Ramos (cell line): Measurements from ENCODE around the gene LIPA.
"Not testable (repeated sequence)": the region's sequence is repeated elsewhere in the genome, so short reads cannot be mapped to it uniquely, and the experiment has no call there.

Experiments
- in situ Hi-C: fragments of 300-500 bp; cut with MboI; formaldehyde crosslinking; loops from one replicate; pipeline ENCODE4 v1.14.3; 2022; ENCODE audit warnings: low sequenced_read_pairs; ENCODE audit not compliant: unreplicated experiment

LIPA gene

DNA sequence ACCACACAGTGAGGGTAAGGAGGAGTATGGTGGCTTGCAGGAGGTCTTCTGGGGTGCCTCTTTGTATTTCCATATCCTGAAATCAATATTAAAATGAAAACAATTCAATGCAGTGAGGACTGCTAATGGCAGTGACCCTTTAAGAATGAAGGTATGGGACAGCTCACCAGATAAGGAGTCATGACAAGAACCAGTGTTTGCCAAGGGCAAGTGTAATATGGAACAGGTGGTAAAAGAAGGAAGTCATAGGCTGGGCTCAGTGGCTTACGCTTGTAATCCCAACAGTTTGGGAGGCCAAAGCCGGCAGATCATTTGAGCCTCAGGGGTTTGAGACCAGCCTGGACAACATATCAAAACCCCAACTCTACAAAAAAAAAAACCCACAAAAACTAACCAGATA, 20.0 kb upstream of the LIPA start:
- in situ Hi-C loops, result no loop called here

DNA sequence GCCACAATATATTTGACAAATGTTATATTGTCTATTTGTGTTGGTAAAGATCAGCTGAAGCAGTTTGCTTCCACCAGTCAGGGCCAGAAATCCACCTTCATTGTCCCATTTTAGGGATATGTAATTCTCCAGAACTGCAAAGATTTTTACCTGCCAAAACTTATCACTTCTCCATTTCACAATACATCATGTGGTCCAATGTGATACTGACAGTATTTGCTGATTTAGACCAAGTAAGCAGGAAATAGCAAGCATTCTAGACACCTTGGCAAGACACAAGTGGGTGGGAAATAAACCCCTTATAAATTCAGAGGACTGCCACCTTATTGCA, 18.5 kb upstream of the LIPA start:
- in situ Hi-C loops, result no loop called here

GRCh38 chr10:89269433-89270152, 18.0 kb upstream of the LIPA start:
- in situ Hi-C loops, result no loop called here

DNA sequence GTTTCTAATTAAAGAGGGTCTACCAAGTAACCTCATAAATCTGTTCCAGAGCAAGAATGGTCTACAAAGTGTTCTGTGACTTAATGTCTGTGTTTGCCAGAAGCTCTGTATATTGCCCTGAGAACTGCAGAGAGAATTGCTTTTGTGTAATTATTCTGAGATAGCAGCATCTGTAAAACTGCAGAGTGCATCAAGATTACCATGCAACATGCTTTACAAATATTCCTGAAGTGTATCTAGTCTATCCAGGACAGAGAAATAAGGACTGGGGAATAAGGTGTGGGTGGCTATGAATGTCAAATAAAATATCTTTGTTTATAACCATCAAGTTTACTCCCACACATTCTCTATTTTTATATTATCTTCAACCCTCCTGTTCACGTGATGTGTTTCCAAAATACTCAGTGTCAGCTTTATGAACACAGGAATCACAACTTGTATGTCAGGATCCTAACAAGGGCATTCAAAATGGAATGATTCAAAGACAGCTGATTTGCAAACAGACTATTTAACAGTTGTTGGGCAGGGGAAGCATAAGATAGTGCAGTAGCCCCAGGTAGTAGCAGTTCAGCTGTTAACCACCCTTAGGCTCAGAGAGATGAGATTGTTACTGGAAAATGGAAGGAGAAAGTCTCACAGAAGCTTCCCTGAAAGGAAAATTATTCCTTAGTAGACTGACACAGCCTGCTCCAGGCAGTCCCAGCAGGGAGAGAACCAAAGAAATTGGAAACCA, 15.3 kb upstream of the LIPA start:
- in situ Hi-C loops, result no loop called here

DNA sequence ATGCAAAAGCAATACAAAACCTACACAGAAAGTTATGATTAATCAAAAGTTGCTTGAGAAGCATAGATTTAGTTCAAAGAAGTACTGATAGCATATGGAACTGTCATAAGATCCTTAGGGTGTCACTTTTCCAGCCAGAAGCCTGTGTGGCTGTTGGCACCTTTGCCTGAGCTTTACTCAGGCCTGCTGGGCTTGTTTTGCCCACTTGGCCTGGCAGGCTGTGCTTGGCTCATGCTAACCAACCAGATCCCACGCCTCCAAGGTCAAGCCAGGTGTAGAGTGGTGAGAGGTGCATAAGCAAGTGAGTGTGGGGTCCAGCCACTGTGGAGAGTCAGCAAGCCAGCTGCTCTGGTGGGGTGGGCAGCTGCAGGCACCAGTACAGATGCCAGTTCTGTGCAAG, 12.0 kb upstream of the LIPA start:
- in situ Hi-C loops, result no loop called here

DNA sequence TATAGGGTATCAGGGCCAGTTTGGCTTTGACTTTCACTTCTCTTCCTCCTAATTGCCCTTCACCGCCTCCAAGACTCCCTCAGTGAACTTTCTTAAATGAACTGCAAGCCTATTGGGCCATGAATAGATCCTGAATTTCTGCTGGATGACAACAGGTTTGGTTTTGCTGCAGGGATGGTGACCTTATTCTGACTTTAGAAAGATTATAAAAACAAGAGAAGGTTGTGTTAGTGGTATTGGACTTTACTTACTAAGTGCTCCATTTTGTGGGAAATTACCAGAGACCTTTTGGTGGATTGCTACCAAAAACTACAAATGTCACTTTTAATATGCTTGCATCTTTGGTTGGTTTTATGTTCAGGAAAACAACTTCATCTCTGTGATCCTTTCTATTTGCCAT, 11.5 kb upstream of the LIPA start:
- in situ Hi-C loops, result no loop called here

- in situ Hi-C loops, result no loop called here
These were observed 10.8 kb upstream of the LIPA start for GRCh38 chr10:89262086-89263051.

DNA sequence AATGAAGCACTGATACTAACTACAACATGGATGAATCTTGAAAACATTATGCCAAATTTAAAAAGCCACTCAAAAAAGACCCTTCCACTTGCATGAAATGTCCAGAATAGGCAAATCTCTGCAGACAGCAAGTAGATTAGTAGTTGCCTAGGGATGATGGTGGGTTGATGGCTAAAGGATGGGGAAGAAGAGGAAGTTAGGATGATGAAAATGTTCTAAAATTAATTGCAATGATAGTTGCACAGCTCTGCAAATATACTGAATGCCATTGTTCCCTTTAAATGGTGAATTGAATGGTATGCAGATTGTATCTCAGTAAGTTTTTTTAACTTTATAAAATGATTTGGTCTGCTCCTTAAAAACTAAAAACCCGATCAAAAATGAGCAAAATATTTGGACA, 7.3 kb upstream of the LIPA start:
- in situ Hi-C loops, result loop anchor here (10.0 kb wide), 1 partner anchor 306 kb away; no protein-coding TSS in a partner anchor

GRCh38 chr10:89257581-89257980, 6.0 kb upstream of the LIPA start:
- in situ Hi-C loops, result loop anchor here (10.0 kb wide), 1 partner anchor 307 kb away; no protein-coding TSS in a partner anchor

GRCh38 chr10:89256962-89257361, 5.4 kb upstream of the LIPA start:
- in situ Hi-C loops, result loop anchor here (10.0 kb wide), 1 partner anchor 308 kb away; no protein-coding TSS in a partner anchor

DNA sequence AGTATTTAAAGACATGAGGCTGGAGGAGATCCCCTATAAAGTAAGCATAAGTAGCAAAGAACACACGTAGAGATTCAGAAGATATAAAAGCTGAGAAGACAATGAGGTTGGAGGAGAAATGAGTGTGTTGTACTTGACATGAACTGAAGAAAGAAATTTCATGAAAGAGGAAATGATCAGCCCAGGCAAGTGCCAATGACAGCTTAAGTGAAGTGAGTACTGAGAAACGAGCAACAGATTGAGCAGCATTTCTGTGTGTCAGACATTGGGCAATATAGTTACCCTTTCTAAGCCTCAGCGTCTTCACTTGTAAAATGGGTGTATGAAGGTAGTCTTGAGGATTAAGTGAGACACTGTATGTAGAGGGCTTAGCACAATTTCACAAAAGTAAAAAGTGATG, 4.8 kb upstream of the LIPA start:
- in situ Hi-C loops, result loop anchor here (10.0 kb wide), 1 partner anchor 308 kb away; no protein-coding TSS in a partner anchor

GRCh38 chr10:89255793-89256192, 4.2 kb upstream of the LIPA start:
- in situ Hi-C loops, result loop anchor here (10.0 kb wide), 1 partner anchor 309 kb away; no protein-coding TSS in a partner anchor

DNA sequence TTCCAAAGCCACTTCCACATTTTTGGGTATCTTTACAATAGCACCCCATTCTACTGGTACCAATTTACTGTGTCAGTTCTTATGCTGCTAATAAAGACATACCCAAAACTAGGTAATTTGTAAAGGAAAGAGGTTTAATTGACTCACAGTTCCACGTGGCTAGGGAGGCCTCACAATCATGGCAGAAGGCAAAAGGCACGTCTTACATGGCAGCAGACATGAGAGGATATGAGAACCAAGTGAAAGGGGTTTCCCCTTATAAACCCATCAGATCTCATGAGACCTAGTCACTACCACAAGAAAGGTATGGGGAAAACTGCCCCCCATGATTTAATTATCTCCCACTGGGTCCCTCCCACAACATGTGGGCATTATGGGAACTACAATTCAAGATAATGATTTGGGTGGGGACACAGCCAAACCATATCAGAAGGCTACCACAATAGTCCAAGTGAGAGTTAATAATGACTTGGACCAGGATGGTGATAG, 3.6 kb upstream of the LIPA start:
- in situ Hi-C loops, result loop anchor here (10.0 kb wide), 1 partner anchor 310 kb away; no protein-coding TSS in a partner anchor

DNA sequence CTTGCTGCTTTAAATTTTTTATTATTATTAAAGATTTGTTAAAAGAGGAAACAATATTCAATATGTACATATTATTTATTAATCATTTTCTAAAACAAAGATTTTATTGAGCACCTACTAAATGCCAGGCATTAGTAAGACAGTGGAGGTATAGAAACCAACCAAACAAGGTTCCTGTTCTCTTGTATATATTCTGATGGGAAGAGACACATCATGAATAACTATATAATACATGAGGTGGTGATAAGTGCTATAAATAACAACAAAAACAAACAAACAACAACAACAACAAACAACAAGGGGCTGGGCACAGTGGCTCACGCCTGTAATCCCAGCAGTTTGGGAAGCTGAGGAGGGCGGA, 630 bp upstream of the LIPA start:
- in situ Hi-C loops, result loop anchor here (10.0 kb wide), 1 partner anchor 313 kb away; no protein-coding TSS in a partner anchor

GRCh38 chr10:89250865-89251408, 638 bp downstream of the LIPA start:
- in situ Hi-C loops, result loop anchor here (10.0 kb wide), 1 partner anchor 314 kb away; no protein-coding TSS in a partner anchor

GRCh38 chr10:89248990-89249389, 2.6 kb downstream of the LIPA start:
- in situ Hi-C loops, result no loop called here

DNA sequence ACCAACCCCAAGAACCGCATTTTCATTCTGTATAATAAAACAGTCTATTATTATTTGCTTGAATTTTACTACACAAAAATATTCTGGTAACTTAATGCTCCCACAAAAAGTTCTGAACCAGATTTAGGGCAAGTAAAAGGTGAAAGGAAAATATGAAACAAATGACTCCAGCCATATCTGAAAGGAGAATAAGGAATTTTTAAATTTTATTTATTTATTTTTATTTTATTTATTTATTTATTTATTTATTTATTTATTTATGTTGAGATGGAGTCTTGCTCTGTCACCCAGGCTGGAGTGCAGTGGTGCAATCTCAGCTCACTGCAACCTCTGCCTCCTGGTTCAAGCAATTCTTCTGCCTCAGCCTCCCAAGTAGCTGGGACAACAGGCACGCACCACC, 4.0 kb downstream of the LIPA start:
- in situ Hi-C loops, result not testable (repeated sequence)

DNA sequence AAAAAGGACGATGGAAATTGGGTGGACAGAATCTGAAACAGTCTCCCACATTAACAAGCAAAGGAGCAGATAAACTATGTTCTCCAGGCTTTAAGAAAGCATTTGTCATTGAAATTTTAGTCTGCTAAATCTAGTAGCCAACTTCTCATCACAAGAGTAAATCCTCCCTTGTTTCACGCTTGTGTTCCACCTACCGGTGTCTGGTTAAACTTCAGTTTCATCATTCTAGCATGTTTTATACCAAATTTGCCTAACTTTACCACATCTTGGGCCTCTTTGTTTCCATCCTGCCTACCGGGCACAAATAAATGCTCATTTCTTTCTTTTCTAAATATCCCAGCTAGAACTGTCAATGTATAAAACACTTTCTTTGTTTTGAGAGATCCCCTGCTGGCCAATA, 5.8 kb downstream of the LIPA start:
- in situ Hi-C loops, result no loop called here

DNA sequence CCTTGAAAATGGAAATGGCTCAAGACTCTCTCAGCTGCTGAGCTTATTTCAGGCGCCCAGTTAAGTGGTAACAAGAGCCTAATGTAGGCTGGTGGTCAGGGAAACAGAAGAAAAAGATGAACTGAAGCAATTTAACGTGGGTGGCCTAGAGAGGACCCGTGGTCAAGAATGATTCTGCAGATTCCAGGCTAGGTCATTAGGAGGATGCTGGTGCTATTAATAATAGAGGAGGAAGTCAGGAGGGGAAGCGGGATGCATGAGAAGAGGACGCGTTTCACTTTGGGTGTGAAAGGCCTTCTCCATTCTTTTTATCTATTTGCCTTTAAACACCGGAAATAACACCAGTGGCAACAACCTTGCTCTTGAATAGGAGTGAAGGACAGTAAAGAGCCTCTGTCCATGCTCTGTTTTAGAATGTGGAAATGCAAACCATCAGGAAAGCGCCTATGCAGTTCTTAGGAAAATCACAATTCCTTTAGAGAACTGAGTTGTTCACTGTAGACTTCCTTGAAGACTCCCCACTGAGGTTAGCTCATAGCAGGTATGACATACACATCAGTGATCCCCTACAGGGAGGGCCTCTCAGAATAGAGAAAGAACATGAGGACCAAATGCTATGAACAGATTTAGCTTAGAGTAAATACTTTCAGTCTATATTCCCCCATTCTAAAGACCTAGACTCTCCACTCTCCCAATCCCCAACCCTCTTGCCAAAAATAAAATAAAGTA, 8.6 kb downstream of the LIPA start:
- in situ Hi-C loops, result no loop called here
